HL-60 (cell line): ENCODE results near the gene ASB5.

Experiments used
- CTCF ChIP-seq: IDR thresholded peaks from one replicate; pipeline ENCODE4 v1.5.1; 2011; ENCODE audit warnings: low read length, control low read depth, inconsistent platforms; ENCODE audit not compliant: insufficient read depth
- POLR2AphosphoS5 ChIP-seq: IDR thresholded peaks from 2 replicates; pipeline ENCODE4 v1.6.1; 2012; ENCODE audit warnings: low read depth

- TF ChIP-seq CTCF = no peak
- TF ChIP-seq POLR2AphosphoS5 = no peak
Measured at GRCh38 chr4:176300565-176300964, 31.5 kb upstream of the ASB5 start.
